Measurements from ENCODE around the gene CORO7. TPM values are rescaled to one million over a fixed set of nuclear protein-coding genes. Genes with fewer than 3 reads are reported as not detected.

Gene CORO7
- total and polyA plus RNA-seq, 2 donors (not counting 1 experiment from before 2014, with no cell fraction given) = 117 to 230 TPM

DNA sequence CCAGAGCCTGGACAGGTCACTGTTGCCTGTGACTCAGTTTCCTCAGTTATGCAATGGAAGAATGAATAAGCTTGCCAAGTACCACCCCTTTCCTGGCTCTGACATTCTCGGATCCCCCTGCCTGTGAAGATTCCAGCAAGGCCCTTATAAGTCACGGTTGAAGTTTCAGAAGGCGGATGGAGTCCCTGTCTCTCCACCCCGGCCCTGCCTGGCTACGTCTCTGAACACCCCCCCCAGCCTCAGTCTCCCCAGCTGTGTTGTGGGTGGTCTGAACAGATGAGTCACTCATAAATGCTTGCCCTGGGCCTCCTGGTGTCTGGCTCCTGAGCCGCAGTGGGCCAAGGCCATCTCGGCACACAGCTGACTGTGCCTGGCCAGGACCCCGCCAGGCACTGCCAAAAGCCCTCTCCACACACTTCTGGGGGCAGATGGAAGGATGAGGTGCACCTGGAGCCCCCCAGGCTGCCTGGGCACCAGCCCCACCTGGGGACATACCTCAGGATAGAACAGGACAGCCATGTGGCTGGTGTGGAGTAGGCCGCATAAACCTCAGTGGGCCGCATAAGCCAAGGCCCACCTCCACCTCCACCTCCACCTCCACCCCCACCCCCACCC is 29.3 kb downstream of the CORO7 start:
- peaks cover 0 to 82% of the 10 kb centered on the region in 2 experiments for H3K36me3 ChIP-seq (replicated peaks in 1 of 2; ENCODE audit: control extremely low read depth in 1 of 2, control insufficient read depth in 1 of 2, extremely low read depth in 1 of 2, insufficient read depth in 2 of 2, low read length in 1 of 2)

DNA sequence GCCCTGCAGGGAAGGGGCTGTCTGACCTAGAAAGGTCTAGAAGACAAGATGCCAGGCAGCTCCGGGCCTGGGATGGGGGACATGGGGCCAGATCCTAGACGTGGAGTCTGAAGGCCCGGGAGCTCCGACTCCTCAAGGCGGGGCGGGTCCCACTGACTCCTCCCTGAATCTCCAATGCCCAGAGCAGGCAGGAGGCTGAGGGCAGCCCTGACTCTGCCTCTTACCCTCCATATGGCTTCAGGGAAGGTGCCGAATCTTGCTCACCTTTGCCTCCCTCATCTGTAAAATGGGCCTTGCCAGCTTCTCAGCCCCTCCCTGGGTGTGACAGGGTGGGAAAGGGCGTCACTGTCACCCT is 30.0 kb downstream of the CORO7 start:
- no peaks in the 10 kb centered on the region for H3K27me3 Mint-ChIP-seq
- Histone ChIP-seq H4K20me1 (ENCODE audit: control insufficient read depth, insufficient read depth, low read length, poor library complexity, severe bottlenecking) (peaks cover 97% of the 10 kb centered on the region), H3K4me2 (replicated peaks; ENCODE audit: low read depth, low read length, poor library complexity, severe bottlenecking) (no peak overlapping the region), H3K79me2 (ENCODE audit: control insufficient read depth, insufficient read depth, low read length) (peaks cover 60% of the 10 kb centered on the region), H3K9me3 (ENCODE audit: control extremely low read depth in 1 of 3, control insufficient read depth in 2 of 3, insufficient read depth in 1 of 3, low read length in 2 of 3) (no peaks in the 10 kb centered on the region), H3K36me3 (replicated peaks in 1 of 2; ENCODE audit: control extremely low read depth in 1 of 2, control insufficient read depth in 1 of 2, extremely low read depth in 1 of 2, insufficient read depth in 2 of 2, low read length in 1 of 2) (peaks cover 0 to 78% of the 10 kb centered on the region in 2 experiments), H3K4me3 (ENCODE audit: control extremely low read depth in 1 of 5, extremely low read depth in 1 of 5, insufficient read depth in 1 of 5, low read depth in 2 of 5, low read length in 4 of 5) (no peak overlapping the region), H3K27ac (ENCODE audit: low read length in 2 of 2) (no peak overlapping the region), H3K4me1 (ENCODE audit: control insufficient read depth in 2 of 2, insufficient read depth in 2 of 2, low read length in 2 of 2) (no peaks in the 10 kb centered on the region), H2AFZ (ENCODE audit: insufficient read depth, low read depth, low read length, poor library complexity, severe bottlenecking) (no peak overlapping the region), H3K9ac (ENCODE audit: low read length) (no peak overlapping the region), H3K27me3 (replicated peaks in 1 of 4; ENCODE audit: control extremely low read depth in 1 of 4, control insufficient read depth in 3 of 4, insufficient read depth in 4 of 4, low read length in 3 of 4) (no peaks in the 10 kb centered on the region)
- no peak for DNase-seq
- H3K4me3 Mint-ChIP-seq = no peak overlapping the region
- intact Hi-C loops (cut with micrococcal nuclease) = no loop called here
- ChIA-PET POLR2A (no interaction called here), CTCF (interaction anchor here (0.5 to 1.3 kb wide), 2 partner anchors 27 to 249 kb away, joined by 3 read pairs; no protein-coding TSS in a partner anchor)
- H3K4me1 Mint-ChIP-seq = no peaks in the 10 kb centered on the region
- TF ChIP-seq EZH2 (IDR thresholded peaks at IDR 0.05; ENCODE audit: borderline replicate concordance, insufficient read depth, low read depth, low read length, poor library complexity, severe bottlenecking) = no peak
- TF ChIP-seq, protein P1, sequence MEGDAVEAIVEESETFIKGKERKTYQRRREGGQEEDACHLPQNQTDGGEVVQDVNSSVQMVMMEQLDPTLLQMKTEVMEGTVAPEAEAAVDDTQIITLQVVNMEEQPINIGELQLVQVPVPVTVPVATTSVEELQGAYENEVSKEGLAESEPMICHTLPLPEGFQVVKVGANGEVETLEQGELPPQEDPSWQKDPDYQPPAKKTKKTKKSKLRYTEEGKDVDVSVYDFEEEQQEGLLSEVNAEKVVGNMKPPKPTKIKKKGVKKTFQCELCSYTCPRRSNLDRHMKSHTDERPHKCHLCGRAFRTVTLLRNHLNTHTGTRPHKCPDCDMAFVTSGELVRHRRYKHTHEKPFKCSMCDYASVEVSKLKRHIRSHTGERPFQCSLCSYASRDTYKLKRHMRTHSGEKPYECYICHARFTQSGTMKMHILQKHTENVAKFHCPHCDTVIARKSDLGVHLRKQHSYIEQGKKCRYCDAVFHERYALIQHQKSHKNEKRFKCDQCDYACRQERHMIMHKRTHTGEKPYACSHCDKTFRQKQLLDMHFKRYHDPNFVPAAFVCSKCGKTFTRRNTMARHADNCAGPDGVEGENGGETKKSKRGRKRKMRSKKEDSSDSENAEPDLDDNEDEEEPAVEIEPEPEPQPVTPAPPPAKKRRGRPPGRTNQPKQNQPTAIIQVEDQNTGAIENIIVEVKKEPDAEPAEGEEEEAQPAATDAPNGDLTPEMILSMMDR (IDR thresholded peaks at IDR 0.05) = no peak
- ATAC-seq (ENCODE audit: low read depth) = no peak
- no peaks in the 10 kb centered on the region for H3K9me3 Mint-ChIP-seq (ENCODE audit: insufficient read depth)
- WGBS (ENCODE audit: insufficient coverage) = 84% methylated on average over 8 of the region's 8 CpGs
- no peak overlapping the region for H3K27ac Mint-ChIP-seq

More for the DNA sequence above, 29.3 kb downstream of the CORO7 start:
- no peak overlapping the region for H3K27ac ChIP-seq (ENCODE audit: low read length in 2 of 2)
- WGBS (ENCODE audit: insufficient coverage) = 100% methylated on average over 6 of the region's 10 CpGs
- DNase-seq (no peak), ATAC-seq (ENCODE audit: low read depth) (no peak)
- H3K9ac ChIP-seq (ENCODE audit: low read length) = no peak overlapping the region
- no peak overlapping the region for H3K4me2 ChIP-seq (replicated peaks; ENCODE audit: low read depth, low read length, poor library complexity, severe bottlenecking)
- intact Hi-C loops (cut with micrococcal nuclease) = no loop called here
- POLR2A ChIA-PET = no interaction called here
- H3K79me2 ChIP-seq (ENCODE audit: control insufficient read depth, insufficient read depth, low read length) = peaks cover 56% of the 10 kb centered on the region
- Mint-ChIP-seq H3K4me1 (no peaks in the 10 kb centered on the region), H3K4me3 (no peak overlapping the region), H3K9me3 (ENCODE audit: insufficient read depth) (no peaks in the 10 kb centered on the region), H3K27ac (no peak overlapping the region), H3K27me3 (no peaks in the 10 kb centered on the region)
- H3K9me3 ChIP-seq (ENCODE audit: control extremely low read depth in 1 of 3, control insufficient read depth in 2 of 3, insufficient read depth in 1 of 3, low read length in 2 of 3) = no peaks in the 10 kb centered on the region
- CTCF ChIA-PET = no interaction called here
- no peaks in the 10 kb centered on the region for H3K4me1 ChIP-seq (ENCODE audit: control insufficient read depth in 2 of 2, insufficient read depth in 2 of 2, low read length in 2 of 2)
- H3K27me3 ChIP-seq (replicated peaks in 1 of 4; ENCODE audit: control extremely low read depth in 1 of 4, control insufficient read depth in 3 of 4, insufficient read depth in 4 of 4, low read length in 3 of 4) = no peaks in the 10 kb centered on the region
- no peak overlapping the region for H2AFZ ChIP-seq (ENCODE audit: insufficient read depth, low read depth, low read length, poor library complexity, severe bottlenecking)
- H4K20me1 ChIP-seq (ENCODE audit: control insufficient read depth, insufficient read depth, low read length, poor library complexity, severe bottlenecking) = peaks cover 97% of the 10 kb centered on the region
- TF ChIP-seq, protein P1 (IDR thresholded peaks at IDR 0.05) = no peak
- TF ChIP-seq EZH2 (IDR thresholded peaks at IDR 0.05; ENCODE audit: borderline replicate concordance, insufficient read depth, low read depth, low read length, poor library complexity, severe bottlenecking) = no peak
- H3K4me3 ChIP-seq (ENCODE audit: control extremely low read depth in 1 of 5, extremely low read depth in 1 of 5, insufficient read depth in 1 of 5, low read depth in 2 of 5, low read length in 4 of 5) = no peak overlapping the region
